ENCODE measurements around the gene PRDM1.
A peak's percentile ranks its signal among the peaks of the same experiment; 100 is the strongest.

The PRDM1 gene

DNA sequence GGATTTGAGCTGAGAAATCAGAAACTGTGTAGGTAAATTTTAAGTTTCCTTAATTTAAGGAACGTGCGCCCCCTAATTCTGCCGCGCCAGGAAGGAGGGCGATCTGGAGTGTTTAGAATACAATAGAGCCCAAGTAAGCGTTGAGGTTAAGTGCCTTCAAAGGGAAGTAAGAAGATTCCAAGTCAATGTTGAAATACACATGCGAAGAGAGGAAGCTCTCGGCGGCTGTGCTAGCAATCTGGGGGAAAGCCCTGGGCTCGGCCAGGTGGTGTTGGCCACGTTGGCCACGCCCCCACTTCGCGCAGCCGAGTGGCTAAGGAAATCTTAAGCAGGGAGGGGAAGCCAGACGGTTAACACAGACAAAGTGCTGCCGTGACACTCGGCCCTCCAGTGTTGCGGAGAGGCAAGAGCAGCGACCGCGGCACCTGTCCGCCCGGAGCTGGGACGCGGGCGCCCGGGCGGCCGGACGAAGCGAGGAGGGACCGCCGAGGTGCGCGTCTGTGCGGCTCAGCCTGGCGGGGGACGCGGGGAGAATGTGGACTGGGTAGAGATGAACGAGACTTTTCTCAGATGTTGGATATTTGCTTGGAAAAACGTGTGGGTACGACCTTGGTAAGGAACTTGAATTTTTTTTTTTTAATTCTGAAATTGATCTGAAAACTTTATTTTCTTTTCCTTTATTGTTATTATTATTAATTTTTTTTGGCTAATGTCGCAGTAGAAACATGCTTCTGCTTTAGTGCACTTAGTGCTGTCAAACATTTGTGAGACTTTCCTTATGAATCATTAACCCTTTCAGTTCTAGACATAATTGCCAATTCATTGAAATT is at the start of gene PRDM1:
Gene PRDM1, plus strand, starts transcription at position 353 of the 830 bp plus-strand sequence. Its CDS starts 218 bp downstream, at position 571.
- DNase-seq, result no peak

DNA sequence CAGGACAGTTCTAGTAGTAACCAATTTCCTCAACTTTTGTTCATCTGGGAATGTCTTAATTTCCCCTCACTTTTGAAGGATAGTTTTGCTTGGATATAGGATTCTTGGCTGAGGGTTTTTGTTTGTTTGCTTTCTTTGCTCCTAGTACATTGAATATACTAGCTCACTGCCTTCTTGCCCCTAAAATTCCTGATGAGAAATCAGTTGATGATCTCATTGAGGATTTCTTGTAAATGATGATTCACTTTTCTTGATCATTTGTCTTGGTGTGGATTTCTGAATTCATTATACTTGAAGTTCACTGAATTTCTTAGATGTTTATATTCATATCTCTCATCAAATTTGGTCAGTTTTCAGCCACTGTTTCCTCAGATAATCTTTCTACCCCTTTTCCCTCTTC is 49.1 kb upstream of the PRDM1 start:
- DNase-seq, result no peak

DNA sequence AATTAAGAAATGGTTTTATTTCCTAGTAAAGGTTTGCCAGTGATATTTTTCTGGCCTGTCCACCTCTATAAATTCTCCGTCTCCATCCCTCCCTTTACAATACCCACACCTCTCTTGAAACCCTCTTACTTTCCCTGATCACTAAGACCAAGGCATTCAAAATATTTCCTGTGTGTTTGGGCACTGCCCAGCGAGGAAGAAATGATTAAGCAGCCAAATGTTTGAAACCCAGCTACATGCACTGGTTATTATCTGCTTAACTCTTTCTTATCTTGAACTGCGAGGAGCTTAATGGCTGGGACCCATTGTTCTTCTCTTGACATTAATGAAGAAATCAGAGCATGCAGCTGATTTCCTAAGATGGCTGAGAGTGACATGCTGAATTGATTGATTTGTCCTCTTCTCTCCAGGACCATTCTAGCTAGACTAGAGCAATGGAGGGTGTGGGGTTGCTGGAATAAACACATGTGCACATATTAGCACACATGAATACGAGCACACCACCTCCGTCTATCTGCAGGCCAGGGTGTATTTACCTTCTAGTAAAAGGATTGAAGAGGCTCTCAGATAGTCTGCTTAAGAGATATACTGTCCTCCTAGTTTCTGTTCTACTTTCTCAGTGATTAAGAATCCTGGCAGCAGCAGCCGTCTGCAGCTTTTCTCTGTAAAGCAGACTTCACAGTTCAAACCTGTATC is 46.1 kb upstream of the PRDM1 start:
- no peak for DNase-seq

DNA sequence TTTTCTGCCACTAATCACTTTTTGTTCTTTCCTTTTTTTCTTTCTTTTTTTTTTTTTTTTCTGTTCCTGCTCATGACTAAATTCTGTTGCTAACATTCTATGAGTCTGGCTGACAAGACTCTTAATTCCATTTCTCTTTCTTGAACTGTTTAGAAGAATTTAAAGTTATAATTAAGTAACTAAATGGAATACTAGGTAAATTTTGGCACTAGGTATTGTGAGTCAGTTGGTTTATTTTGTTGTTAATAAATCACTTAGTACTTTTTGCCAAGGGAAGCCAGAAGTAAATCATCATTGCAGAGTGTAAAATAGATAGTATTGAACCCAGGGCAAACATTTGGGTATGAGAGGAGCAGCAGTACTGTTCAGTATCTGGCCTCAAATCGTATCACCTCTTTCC is 42.0 kb upstream of the PRDM1 start:
- no peak for DNase-seq

DNA sequence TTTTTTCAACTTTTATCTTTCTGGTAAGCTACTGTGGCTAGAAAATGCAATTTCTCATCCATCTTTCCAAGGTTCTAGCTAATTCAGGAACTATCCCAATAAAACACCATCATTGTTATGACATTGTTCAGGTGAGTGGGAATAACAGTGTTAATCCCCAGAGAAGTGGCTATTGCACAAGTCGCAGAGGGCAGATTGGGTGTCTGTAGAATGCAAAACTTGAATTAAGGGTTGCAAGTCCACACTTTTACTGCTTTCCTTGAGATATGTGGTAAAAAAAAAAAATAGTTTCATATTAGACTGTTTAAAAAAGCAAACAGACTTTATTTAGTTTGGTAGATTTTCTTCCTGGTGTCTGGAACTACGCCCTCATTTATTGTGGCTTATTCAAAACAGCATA is 41.1 kb upstream of the PRDM1 start:
- DNase-seq, result no peak

DNA sequence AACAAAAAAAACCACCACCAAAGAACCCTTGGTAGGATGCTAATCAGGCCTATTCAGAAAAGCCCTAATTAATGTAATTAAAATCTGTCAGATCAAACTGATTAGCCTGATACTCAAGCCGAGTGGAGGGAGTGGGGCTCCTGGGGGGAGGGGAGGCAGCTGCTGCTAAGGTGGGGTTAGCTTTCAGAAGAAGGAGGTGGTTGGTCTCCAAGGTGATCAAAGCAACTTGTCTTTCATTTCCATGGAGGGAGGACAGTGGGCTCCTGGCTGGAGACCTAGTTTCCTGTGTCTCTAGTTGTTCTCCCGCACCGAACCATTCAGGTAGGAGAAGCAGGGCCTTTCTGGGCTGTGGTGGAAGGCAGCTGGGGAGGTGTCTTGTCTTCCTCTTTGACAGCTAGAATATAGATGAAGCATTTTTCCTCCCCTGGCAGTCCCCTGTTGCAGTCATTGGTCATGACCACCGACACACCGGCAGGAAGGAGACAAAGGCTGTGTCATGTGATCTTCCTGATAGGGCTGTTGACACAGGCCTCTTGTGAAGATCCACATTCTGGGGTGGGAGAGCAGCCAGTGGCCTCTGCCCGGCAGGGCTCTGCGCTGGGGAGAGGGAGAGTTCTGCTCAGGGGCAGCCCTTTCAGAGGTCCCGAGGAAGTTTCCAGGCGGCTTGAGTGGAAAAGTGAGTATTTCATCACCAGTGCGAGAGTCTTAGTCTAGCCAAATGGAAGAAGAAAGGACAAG is 39.9 kb upstream of the PRDM1 start:
- no peak for DNase-seq

DNA sequence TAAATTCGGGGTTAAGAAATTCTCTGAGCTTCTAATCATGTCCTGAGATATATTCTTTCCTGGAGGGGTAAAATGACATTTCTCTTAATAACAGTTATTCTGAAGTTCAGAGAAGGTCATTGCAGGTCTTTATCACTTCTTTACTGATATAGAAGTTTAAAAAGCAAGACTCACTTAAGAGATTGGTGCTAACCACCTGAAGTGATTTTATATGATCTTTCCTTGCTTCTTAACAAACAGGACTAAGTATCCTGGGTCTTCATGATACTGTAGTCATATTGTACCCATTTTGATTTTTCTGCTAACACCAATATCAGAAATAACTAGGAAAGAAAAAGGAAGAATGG is 39.3 kb upstream of the PRDM1 start:
- DNase-seq, result no peak

DNA sequence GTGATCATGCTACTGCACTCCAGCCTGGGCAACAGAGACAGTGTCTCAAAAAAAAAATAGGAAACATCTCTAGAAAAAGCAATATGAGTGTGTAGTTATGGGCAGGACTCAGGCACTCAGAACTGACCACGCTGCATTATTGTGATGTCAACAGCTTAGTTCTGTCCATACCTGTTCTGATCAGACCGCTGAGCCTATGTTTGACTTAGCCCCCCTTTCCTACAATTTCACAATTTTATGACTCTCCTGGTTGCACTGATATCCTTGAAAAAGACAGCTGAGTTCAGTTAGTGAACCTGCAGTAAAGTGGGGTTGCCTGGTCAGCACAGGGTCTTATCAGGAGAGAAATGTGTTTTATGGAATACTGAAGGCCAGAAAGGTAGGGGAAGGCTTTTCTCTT is 37.8 kb upstream of the PRDM1 start:
- no peak for DNase-seq

DNA sequence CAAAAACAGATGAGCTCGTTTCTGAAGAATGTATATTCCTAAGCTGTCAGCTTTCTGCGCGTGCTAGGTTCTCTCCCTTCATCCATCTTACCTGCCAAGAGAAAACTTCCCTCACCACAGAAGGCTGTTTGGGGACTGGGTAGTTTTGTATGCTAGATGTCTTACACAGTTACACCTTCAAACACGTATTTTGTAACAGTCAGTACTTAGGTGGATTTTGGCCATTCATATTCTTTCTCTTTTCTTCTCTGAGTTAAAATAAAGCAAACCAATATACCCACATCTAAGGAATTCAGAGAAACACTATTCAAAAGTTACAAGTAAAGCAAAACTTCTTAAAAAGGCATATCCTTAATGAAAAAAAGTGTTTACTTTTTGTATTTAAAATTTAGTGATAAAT is 35.6 kb upstream of the PRDM1 start:
- no peak for DNase-seq

DNA sequence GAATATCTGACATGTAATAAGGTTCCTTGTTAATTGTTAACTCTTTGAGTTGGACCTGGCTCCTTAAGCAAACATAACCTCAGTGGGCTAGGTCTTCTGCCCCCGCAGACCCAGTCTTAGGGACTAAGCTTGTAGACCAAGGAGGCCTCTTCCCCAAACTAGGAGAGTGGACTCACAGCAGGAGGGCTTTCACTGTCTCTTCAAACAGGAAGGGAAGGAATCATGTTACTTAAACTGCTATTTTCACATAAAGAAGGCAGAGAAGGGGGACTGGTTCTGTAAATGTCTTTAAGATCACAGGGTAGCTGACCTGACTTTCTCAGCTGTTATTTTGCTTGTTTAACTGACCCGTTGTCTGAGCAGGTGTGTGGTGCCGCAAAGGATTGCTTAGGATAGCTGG is 34.9 kb upstream of the PRDM1 start:
- no peak for DNase-seq

DNA sequence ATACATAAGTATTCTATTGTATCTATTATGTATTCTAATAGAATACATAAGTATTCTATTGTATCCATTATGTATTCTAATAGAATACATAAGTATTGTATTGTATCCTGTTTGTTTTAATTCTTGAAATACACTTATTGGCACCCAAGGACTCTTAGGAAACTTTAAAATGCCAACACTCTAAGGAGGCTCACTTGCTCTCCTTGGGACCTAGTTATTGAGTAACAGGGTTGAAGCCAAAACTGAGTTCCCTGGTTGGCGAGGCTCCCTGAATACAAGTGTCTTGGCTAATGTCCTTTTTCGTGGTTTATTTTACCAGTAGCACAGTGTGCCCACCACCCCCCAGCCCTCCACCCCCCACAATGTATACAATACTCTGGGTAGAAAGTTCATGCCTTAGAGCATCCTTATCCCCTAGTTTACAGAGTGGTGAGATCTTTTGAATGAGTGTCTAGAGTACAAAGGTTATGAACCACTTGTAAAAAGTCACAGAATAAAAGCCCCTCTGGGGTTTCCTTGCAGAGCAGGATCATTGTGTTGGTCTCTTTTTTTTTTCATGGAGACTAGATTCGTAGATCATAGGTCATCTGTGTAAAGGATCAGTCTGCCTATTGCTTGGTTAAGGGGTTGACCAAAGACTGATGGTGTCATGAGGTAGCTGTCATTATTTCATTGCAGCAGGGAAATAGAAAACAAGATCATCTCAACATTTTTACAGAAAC is 32.5 kb upstream of the PRDM1 start:
- no peak for DNase-seq

DNA sequence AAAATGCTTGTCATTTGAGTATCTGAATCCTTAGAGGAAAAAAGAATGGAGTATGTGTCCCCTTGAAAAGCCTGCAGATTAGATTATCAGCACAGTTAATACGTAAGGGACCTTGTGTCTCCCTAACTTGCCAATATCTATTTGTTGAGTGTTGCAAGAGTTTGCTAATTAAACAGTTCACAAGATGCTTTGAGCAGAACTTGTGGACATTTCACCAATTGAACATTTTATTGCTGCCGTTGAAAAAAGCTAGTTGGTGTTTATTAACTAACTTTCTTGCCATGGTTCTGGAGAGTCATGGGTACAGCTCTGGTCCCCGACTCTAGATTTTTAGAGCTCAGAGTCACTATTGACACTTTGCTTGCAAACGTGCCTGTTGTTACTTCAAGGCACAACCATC is 30.6 kb upstream of the PRDM1 start:
- no peak for DNase-seq

DNA sequence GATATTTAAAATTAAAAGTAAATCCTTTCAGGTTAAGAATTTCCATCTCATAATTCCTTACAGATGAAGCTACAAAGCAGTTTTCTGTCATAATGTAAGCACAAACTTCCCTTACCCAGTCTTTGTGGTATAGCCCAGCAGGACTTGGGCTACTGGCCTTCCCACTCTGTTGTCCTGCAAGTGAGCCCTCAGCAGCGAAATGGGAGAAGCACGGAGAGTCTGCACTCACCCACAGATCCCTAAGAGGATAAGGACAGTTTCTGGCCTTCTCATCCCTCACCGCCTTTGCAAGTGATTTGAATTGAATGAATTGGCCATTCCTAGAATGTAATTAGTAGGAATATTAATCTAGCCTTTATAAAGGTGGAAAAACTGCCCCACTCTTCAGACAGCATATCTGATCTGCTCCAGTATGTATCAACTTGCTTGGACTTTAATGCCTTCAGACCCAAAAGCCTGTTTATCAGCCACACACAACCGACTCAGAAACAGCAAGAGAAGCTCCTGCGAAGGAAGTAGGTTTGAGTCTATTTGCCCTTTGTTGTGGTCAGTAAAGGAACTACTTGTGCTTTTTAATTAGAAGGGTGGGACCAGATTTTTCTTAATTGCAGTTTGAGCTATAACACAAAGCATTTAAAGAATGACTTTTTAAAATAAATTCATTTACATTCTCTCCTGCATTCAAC is 29.9 kb upstream of the PRDM1 start:
- no peak for DNase-seq

DNA sequence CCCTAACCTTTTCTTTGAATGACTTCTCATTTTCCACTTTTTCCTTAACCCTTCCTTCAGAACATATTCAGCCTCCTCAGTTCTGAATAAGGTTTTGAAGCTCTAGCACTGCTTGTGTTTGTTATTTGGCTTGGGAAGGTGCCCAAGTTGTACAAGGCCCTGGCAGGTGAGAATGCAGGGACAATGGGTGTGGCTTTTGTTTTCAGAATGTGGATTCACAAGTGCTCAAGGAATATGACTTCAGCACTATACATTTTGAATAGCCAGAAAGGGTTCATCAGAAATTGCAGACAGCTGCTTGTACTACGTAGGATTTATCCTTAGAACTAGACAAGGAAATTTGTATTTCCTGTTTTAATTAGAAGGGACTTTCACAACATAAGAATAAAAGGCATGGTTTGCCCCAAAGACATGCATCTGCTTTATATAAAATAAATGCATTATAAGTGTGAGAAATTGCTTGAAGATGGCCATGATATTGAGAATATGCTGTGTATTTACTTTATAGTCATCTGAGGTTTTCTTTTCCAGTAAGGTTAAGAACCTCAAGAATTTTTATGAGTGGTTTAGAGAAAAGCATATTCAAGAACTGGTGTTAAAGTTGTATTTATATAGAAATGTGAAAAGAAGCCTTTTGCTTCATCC is 29.3 kb upstream of the PRDM1 start:
- DNase-seq, result no peak

DNA sequence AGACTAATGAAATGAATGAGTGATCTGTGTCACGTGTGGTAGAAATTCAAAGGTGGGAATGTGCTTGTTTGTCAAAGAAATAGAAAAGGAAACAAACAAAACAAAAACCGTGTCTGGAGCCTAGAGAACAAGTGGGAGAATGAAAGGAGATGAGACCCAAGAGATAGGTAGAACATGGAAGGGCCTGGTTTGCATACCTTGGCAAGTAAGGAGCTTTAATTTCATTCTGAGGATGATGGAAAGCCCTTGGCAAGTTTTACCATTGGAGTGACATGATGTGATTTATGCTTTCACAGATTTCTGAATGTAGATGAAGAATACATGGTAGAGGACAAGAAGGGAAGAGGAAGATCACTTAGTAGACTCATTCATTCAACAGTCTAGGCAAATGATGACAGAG is 26.8 kb upstream of the PRDM1 start:
- no peak for DNase-seq

DNA sequence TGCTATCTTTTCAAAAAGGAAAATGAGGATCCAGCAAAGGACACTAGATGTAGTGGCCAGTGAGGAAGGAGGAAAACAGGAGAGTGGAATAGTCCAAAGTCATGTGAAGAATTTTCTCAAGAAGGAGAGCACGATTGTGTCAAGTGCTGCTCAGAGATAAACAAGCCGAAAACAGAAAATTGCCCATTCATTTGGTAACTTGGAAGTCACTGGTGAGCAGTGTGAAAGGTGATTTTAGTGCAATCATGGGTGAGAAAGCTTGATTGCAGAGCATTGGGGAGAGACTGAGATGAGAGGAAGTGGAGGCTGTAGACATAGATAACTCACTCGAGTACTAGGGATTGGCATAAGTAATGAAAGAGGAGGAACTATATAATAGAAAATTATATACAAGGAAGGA is 26.0 kb upstream of the PRDM1 start:
- DNase-seq, result no peak

DNA sequence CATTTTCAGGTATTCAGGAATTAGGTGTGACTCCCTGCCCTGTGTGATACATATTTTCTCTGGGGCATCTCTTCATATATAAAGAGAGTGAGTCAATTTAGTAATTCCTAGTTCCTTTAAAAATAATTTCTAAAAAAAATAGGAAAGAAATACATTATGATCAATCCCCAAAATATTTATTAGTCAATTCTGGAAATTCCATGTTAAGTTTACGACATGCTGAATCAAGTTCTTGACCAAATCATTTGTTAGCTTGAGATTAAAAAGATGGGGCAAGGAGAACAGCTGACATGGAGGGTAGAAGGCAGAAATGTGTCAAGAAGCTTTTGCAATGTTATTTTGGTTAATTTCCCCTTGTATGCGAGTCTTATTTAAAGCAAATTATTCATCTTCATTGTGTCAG is 22.7 kb upstream of the PRDM1 start:
- DNase-seq, result no peak

DNA sequence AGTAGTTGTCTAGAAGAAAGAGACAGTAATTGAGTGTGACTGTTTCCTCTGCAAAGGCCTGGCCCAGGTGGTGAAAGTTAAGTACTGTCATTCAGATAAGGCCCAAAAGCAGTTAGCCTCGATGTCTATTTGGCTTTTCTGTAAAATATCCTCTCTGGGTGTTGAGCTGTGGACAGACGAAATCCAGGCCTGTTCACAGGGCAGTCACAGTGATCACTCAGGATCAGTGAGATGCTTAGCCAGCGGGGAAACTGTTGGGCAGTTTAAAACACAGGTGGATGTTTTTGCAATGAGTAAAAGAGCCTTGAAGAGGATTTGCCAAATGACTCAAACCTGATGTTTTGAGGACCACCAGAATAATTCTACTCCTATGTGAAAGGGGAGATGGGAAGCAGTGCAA is 22.0 kb upstream of the PRDM1 start:
- DNase-seq, result no peak

DNA sequence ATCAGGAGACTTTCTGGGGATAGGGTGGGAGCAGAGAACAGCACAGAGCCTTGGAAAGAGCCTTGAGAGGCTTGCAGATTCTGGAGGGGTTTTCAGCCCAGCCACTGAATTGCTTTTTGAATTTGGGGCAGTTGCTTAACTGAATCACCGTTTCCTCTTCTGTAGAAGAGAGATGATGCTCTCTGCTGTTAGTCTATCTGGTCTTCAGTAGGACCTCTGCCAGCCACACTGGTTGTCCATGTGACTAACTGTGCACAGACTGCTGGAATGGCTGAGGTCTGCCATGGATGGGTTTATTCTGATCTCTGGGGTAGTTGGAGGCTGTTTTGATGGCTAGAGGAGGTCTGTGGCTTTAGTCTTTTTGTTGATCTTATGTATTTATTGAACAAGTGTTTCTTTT is 21.4 kb upstream of the PRDM1 start:
- no peak for DNase-seq

DNA sequence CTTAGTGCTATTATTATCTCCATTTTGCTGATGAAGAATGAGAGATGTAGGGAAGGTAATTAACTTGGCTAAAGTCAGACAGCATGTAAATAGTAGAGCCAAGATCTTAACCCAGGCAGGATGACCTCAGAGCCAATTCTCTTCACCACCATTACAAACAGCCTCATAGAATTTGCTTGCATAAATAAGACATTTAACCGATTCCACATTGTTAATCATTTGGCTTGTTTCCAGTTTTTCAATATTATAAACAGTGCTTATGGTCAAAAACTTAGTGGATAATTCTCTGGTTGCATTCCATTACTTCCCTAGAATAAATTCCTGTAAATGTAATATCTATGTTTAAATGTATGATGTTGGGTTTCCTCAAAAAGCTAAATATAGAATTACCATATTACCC is 19.1 kb upstream of the PRDM1 start:
- DNase-seq, result no peak

DNA sequence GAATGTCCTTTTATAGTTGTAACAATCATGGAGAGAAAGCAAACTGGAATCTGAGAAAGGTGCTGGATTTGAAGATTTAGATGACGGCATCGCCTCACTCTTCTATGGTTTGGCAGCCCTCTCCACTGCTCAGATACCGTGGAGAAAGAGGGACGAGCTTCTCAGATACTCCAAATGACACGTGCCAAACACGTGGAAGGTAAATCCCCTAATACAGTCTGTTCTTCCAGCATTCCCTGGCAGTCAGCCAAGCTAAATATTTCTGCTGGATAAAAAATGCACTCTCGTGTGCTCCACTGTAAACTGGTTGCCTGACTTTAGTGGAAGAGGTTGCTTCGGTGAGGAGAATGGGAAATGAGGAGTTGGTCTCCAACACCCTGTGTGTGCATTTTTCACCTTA is 16.7 kb upstream of the PRDM1 start:
- DNase-seq, result peak; percentile 82

DNA sequence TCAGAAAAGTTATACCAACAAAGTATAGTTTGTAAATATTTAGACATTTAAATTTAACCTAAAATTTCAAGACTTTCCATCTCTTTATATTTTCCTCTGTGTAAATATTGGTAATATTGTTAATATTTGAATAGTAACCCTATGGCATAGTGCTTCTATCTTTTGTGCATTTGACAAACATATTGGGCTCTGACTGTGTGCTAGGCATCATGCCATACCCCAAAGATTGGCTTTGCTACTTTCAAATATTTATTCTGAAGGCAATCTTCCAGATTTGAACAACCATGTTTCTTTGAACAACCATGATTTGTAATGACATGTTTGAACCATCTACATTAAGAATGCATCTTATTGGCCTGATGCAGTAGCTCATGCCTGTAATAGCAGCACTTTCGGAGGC is 15.5 kb upstream of the PRDM1 start:
- no peak for DNase-seq

Measured in NCI-H1694 (cell line).